MM.1S (cell line): Measurements from ENCODE around the gene TRAM2.

Experiments
- DNase-seq: peaks from one replicate; pipeline ENCODE4 v3.0.0-alpha.2; 2015
- H2AFZ ChIP-seq: fragments of 300-600 bp; sonication (generic); 2 replicates; pipeline ENCODE4 v1.6.0; 2016; ENCODE audit warnings: antibody characterized with exemption, low read length
- H3F3A ChIP-seq: fragments of 300-600 bp; sonication (generic); 2 replicates; pipeline ENCODE4 v1.6.1; 2016; ENCODE audit warnings: mild to moderate bottlenecking, antibody characterized with exemption, low read length, moderate library complexity, mixed read lengths; ENCODE audit not compliant: insufficient read depth
- H3K27ac ChIP-seq: fragments of 300-600 bp; sonication (generic); 2 replicates; pipeline ENCODE4 v1.5.1; 2016; ENCODE audit warnings: mild to moderate bottlenecking, low read length
- H3K27me3 ChIP-seq: fragments of 300-600 bp; sonication (generic); replicated peaks from 2 replicates; pipeline ENCODE4 v1.6.0; 2016; ENCODE audit warnings: low read length; ENCODE audit not compliant: insufficient read depth
- H3K36me3 ChIP-seq: fragments of 300-600 bp; sonication (generic); replicated peaks from 2 replicates; pipeline ENCODE4 v1.6.1; 2016; ENCODE audit warnings: mild to moderate bottlenecking, low read length, mixed read lengths; ENCODE audit not compliant: insufficient read depth
- H3K4me1 ChIP-seq: fragments of 300-600 bp; sonication (generic); 2 replicates; pipeline ENCODE4 v1.6.1; 2016; ENCODE audit warnings: low read length, mixed read lengths
- H3K4me2 ChIP-seq: fragments of 300-600 bp; sonication (generic); 2 replicates; pipeline ENCODE4 v1.6.0; 2016; ENCODE audit warnings: low read depth, low read length
- H3K4me3 ChIP-seq: fragments of 300-600 bp; sonication (generic); 2 replicates; pipeline ENCODE4 v1.5.1; 2016; ENCODE audit warnings: low read length, mixed read lengths
- H3K79me2 ChIP-seq: fragments of 300-600 bp; sonication (generic); 2 replicates; pipeline ENCODE4 v1.6.1; 2016; ENCODE audit warnings: mixed run types, low read length, mixed read lengths
- H3K9ac ChIP-seq: fragments of 300-600 bp; sonication (generic); 2 replicates; pipeline ENCODE4 v1.6.1; 2016; ENCODE audit warnings: low read length, mixed read lengths
- H3K9me2 ChIP-seq: fragments of 300-600 bp; sonication (generic); replicated peaks from 2 replicates; pipeline ENCODE4 v1.6.1; 2016; ENCODE audit warnings: mild to moderate bottlenecking, low read length, mixed read lengths; ENCODE audit not compliant: insufficient read depth
- H3K9me3 ChIP-seq: fragments of 300-600 bp; sonication (generic); replicated peaks from 2 replicates; pipeline ENCODE4 v1.6.1; 2016; ENCODE audit warnings: mild to moderate bottlenecking, low read length, mixed read lengths; ENCODE audit not compliant: insufficient read depth
- H4K20me1 ChIP-seq: fragments of 300-600 bp; sonication (generic); 2 replicates; pipeline ENCODE4 v1.6.1; 2016; ENCODE audit warnings: mild to moderate bottlenecking, low read length, moderate library complexity, mixed read lengths; ENCODE audit not compliant: insufficient read depth
- CTCF ChIP-seq: fragments of 300-600 bp; sonication (generic); IDR thresholded peaks from 2 replicates; pipeline ENCODE4 v1.5.1; 2016; ENCODE audit warnings: antibody characterized with exemption, low read length, mixed read lengths
- EZH2 ChIP-seq: fragments of 300-600 bp; sonication (generic); optimal IDR thresholded peaks from 2 replicates; pipeline ENCODE3; 2017; ENCODE audit warnings: low read depth, mild to moderate bottlenecking, antibody characterized with exemption, low read length, mixed read lengths
- EZH2phosphoT487 ChIP-seq: fragments of 300-600 bp; sonication (generic); IDR thresholded peaks from 2 replicates; pipeline ENCODE4 v1.6.1; 2018; ENCODE audit warnings: antibody characterized with exemption, low read length

TRAM2 gene

GRCh38 chr6:52605610-52606185 lies 28.8 kb upstream of the TRAM2 start:
- Histone ChIP-seq H3K36me3 (no peaks in the 10 kb centered on the region), H3F3A (no peaks in the 10 kb centered on the region), H3K9me2 (no peaks in the 10 kb centered on the region), H2AFZ (no peak overlapping the region), H3K27me3 (no peaks in the 10 kb centered on the region), H3K9me3 (no peaks in the 10 kb centered on the region), H3K4me2 (no peak overlapping the region), H3K9ac (no peak overlapping the region), H4K20me1 (no peaks in the 10 kb centered on the region), H3K4me3 (no peak overlapping the region), H3K4me1 (no peaks in the 10 kb centered on the region), H3K79me2 (no peaks in the 10 kb centered on the region), H3K27ac (no peak overlapping the region)
- DNase-seq: no peak
- TF ChIP-seq CTCF (no peak), EZH2 (no peak), EZH2phosphoT487 (no peak)

GRCh38 chr6:52603000-52603795 lies 26.3 kb upstream of the TRAM2 start:
- no peaks in the 10 kb centered on the region for H3F3A ChIP-seq
- H3K9ac ChIP-seq: no peak overlapping the region
- no peaks in the 10 kb centered on the region for H3K4me1 ChIP-seq
- H3K9me3 ChIP-seq: no peaks in the 10 kb centered on the region
- H3K4me3 ChIP-seq: no peak overlapping the region
- no peaks in the 10 kb centered on the region for H3K27me3 ChIP-seq
- DNase-seq: no peak
- TF ChIP-seq EZH2phosphoT487 (no peak), EZH2 (no peak), CTCF (no peak)
- no peak overlapping the region for H3K27ac ChIP-seq
- no peak overlapping the region for H2AFZ ChIP-seq
- H3K36me3 ChIP-seq: no peaks in the 10 kb centered on the region
- H4K20me1 ChIP-seq: no peaks in the 10 kb centered on the region
- no peaks in the 10 kb centered on the region for H3K9me2 ChIP-seq
- no peaks in the 10 kb centered on the region for H3K79me2 ChIP-seq
- H3K4me2 ChIP-seq: no peak overlapping the region

- Histone ChIP-seq H3F3A (no peaks in the 10 kb centered on the region), H3K4me3 (no peak overlapping the region), H4K20me1 (no peaks in the 10 kb centered on the region), H3K27ac (no peak overlapping the region), H3K4me2 (no peak overlapping the region), H3K9me2 (no peaks in the 10 kb centered on the region), H2AFZ (no peak overlapping the region), H3K9ac (no peak overlapping the region), H3K27me3 (no peaks in the 10 kb centered on the region), H3K4me1 (peaks cover 15% of the 10 kb centered on the region), H3K36me3 (no peaks in the 10 kb centered on the region), H3K79me2 (no peaks in the 10 kb centered on the region), H3K9me3 (no peaks in the 10 kb centered on the region)
- TF ChIP-seq CTCF: no peak
- no peak for TF ChIP-seq EZH2phosphoT487
- no peak for TF ChIP-seq EZH2
- DNase-seq: no peak
These were observed 21.9 kb upstream of the TRAM2 start for GRCh38 chr6:52598824-52599190.
